Amygdala (tissue), 56 donors: ENCODE data around the gene OSGIN1.

Source experiments
- DNase-seq, 56 donors: peaks; one replicate each; lab custom pipeline; 2025; lab: John Stamatoyannopoulos, UW

The OSGIN1 gene

GRCh38 chr16:83968891-83969649, 16.0 kb downstream of the OSGIN1 start:
- no peak for DNase-seq

GRCh38 chr16:83969771-83970429, 16.9 kb downstream of the OSGIN1 start:
- DNase-seq = no peak

- DNase-seq = no peak
Measured at GRCh38 chr16:83970430-83970815, 17.4 kb downstream of the OSGIN1 start.

- DNase-seq = no peak
Measured at GRCh38 chr16:83971165-83972130, 18.4 kb downstream of the OSGIN1 start.

- DNase-seq = no peak
Measured at GRCh38 chr16:83972256-83973008, 19.4 kb downstream of the OSGIN1 start.

- DNase-seq = no peak
Measured at GRCh38 chr16:83973077-83973476, 20.0 kb downstream of the OSGIN1 start.

- DNase-seq = peak in 1 of 56 donors; percentile 52
Measured at GRCh38 chr16:83973581-83974385, 20.7 kb downstream of the OSGIN1 start.

GRCh38 chr16:83974475-83974874, 21.4 kb downstream of the OSGIN1 start:
- DNase-seq = no peak

GRCh38 chr16:83975590-83976260, 22.7 kb downstream of the OSGIN1 start:
- no peak for DNase-seq

GRCh38 chr16:83977056-83977815, 24.2 kb downstream of the OSGIN1 start:
- no peak for DNase-seq

- no peak for DNase-seq
Measured at GRCh38 chr16:83978401-83978904, 25.4 kb downstream of the OSGIN1 start.

GRCh38 chr16:83979441-83979840, 26.4 kb downstream of the OSGIN1 start:
- no peak for DNase-seq

- DNase-seq = no peak
Measured at GRCh38 chr16:83980794-83981193, 27.8 kb downstream of the OSGIN1 start.

GRCh38 chr16:83981799-83982198, 28.8 kb downstream of the OSGIN1 start:
- no peak for DNase-seq

- DNase-seq = no peak
Measured at GRCh38 chr16:83983491-83983890, 30.5 kb downstream of the OSGIN1 start.

GRCh38 chr16:83989300-83989699, 36.3 kb downstream of the OSGIN1 start:
- DNase-seq = peak in 2 of 56 donors; percentile 17 to 33

GRCh38 chr16:83990492-83990891, 37.5 kb downstream of the OSGIN1 start:
- no peak for DNase-seq

GRCh38 chr16:83992624-83993023, 39.6 kb downstream of the OSGIN1 start:
- peak in 32 of 56 donors; percentile 14 to 73 (median 31) for DNase-seq
